GM21360 (cell line): ENCODE data around the gene AOC2.
"Not testable (repeated sequence)": the region's sequence is repeated elsewhere in the genome, so short reads cannot be mapped to it uniquely, and the experiment has no call there.

Source experiments
- ATAC-seq: cut with Tn5 transposase; IDR thresholded peaks from one replicate; pipeline ENCODE4 v1.9.1; 2021; ENCODE audit warnings: mild to moderate bottlenecking, moderate library complexity; ENCODE audit not compliant: unreplicated experiment

Gene AOC2

DNA sequence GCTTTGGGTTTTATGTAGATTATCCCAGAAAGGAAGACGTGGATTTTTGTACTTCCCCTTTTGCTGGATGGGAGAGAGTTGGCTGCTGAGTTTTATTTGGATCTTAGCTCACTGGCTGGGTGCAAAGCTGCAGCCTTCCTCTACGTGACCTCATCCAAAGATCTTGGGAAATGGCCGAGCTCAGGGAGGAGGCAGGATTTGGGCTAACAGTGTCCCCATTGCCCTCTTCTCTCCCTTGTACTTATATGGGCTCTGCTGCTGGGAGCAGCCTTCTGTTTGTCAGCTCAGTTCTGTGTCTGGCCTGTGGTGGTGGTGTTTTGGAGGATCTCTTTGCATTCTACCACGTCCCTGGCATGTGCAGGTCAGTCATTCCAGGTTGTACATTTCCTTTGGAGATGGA lies 8.6 kb downstream of the AOC2 start:
- no peak for ATAC-seq

DNA sequence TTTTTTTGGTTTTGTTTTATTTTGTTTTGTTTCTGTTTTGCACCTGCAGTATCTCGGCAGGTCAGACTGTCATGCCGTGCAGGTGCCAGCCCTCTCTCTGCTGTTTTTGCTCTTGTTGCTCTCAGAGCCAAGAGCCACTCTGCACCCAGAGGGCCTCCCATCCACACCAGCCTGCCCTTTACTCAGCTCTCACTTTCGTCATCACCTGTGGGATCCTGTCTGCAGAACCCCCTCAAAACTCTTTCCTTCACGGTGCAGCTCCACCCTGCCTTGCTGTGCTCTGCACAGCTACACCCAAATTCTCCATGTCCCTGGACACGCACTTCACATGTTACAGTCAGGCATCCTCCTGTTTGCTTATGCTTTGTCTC lies 9.2 kb downstream of the AOC2 start:
- no peak for ATAC-seq

DNA sequence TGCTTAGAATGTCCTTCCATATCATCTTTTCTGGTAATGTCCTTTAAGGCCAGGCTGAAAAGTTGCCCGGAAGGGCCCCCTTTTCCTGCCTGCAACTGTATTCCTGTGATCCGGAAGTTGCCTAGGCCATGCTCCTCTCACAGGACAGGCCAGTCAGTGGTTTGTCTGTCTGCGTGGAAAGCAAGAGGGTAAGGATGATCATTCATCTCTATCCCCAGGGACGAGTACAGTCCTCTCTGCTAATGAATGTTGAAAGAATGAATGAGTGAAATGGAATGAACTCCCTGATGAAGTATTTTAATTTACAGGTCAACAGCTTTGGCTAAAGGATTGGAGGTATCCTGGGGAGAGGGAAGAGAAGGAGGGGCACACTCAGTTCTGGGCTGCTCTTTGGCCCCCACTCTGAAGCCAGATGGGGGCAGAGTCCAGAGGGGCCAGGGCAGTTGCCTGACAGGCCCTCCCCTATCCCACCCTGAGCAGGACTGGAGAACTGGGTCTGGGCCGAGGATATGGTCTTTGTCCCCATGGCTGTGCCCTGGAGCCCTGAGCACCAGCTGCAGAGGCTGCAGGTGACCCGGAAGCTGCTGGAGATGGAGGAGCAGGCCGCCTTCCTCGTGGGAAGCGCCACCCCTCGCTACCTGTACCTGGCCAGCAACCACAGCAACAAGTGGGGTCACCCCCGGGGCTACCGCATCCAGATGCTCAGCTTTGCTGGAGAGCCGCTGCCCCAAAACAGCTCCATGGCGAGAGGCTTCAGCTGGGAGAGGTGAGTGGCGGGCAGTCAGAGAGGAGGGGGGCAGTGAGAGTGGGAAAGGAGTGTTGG lies 9.8 kb downstream of the AOC2 start:
- ATAC-seq, result no peak

DNA sequence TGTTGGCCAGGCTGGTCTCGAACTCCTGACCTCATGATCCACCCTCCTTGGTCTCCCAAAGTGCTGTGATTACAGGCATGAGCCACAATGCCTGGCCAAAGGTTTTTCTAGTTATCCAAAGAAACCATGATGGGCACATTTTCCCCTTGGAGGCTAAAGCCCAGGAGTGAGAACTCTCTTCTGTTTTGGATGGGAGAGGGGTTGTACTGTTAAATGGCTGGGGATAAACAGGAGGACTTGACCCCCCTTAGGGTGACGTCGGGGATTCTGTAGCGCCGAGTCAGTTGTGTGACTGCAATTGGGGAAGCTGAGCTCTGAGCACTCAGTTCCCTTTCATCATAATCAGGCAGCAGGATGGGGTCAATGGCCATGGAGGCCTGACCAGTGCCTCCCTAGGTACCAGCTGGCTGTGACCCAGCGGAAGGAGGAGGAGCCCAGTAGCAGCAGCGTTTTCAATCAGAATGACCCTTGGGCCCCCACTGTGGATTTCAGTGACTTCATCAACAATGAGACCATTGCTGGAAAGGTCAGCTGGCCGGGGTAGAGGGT lies 10.7 kb downstream of the AOC2 start:
- no peak for ATAC-seq

- not testable (repeated sequence) for ATAC-seq
Observed at GRCh38 chr17:42856093-42856492, 11.7 kb downstream of the AOC2 start.

- not testable (repeated sequence) for ATAC-seq
Observed at GRCh38 chr17:42856516-42856915, 12.1 kb downstream of the AOC2 start.

- ATAC-seq, result no peak
Observed at GRCh38 chr17:42857389-42857788, 13.0 kb downstream of the AOC2 start.

DNA sequence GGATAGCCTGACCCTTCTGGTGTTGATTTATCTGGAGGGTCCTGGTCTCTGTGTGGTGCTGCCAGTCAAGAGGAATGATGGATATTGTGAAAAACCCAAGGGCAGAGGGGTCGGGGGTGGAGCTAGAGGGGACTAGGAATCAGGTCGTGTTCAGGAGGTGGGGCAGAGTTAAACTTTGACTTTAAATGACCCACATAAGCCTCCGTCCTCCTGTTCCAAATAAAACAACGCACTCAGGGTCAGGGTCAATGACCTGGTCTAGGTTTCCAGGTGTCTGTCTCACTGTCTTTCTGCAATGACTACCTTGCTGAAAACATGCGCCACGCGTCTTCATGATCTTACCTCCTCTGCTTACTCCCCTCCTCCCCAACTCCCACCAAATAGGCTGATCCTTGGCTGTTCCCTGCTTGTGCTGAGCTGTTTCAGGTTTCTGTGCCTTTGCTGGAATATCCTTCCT lies 21.3 kb downstream of the AOC2 start:
- no peak for ATAC-seq

DNA sequence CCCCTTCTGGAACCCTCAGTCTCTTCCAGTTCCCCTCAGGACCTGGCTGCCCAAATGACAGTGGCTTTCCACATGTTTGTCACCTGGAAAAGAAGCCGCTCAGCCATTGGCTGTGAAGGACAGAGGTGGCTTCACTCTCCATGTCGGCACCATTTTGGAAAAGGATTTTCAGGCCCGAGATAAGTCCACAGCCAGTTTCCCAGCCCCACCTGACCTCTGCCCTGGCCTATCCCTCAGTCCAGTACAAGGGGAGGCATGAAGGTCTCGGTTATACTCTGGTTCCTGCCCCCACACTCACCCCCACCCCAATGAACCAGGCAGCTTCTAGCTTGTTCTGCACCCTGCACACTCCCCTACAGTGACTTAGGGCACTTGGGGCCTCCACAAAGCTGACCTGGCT lies 21.8 kb downstream of the AOC2 start:
- ATAC-seq, result no peak

- ATAC-seq, result no peak
Observed at GRCh38 chr17:42866631-42867575, 22.5 kb downstream of the AOC2 start.

- ATAC-seq, result not testable (repeated sequence)
Observed at GRCh38 chr17:42867694-42868261, 23.4 kb downstream of the AOC2 start.

DNA sequence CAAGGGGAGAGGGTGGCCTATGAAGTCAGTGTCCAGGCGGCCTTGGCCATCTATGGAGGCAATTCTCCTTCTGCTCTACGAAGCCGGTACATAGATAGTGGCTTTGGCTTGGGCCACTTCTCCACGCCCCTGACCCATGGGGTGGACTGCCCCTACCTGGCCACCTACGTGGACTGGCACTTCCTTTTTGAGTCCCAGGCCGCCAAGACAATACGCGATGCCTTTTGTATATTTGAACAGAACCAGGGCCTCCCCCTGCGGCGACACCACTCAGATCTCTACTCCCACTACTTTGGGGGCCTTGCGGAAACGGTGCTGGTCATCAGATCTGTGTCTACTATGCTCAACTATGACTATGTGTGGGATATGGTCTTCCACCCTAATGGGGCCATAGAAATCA lies 24.0 kb downstream of the AOC2 start:
- ATAC-seq, result no peak

DNA sequence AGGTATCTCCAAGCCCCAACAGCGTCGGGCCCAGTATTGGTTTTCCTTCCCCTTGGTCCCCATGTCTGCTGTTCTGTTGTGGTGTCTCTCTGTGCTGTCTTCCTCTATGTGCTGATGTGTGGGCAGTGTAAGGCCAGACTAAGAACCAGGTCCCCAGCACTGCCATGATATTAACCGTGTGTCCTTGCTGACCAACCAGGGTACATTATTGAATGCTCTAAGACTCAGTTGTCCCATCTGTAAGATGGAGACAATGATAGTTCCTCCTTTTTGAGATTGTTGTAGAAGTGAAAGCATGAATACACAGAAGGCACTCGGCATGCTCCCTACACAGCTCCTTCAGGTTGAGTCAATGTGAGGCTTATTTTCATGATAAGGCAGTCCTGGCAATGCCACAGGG lies 27.3 kb downstream of the AOC2 start:
- ATAC-seq, result no peak

- no peak for ATAC-seq
Observed at GRCh38 chr17:42872251-42872965, 28.0 kb downstream of the AOC2 start.

DNA sequence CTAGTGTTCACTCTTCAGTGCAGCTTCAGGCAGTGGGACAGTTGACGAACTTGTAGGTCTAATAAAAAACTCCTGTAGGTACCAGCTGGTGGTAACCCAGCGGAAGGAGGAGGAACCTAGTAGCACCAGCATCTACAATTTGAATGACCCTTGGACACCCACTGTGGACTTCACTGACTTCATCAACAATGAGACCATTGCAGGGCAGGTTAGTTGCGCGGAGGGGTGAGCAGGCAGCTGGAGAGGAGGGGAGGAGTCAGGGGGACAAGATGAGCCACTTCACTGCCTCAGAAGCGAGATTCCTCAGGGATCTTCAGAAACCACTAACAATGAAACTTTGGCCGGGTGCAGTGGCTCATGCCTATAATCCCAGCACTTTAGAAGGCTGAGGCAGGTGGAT lies 28.9 kb downstream of the AOC2 start:
- ATAC-seq, result no peak

GRCh38 chr17:42873932-42874695 lies 29.7 kb downstream of the AOC2 start:
- not testable (repeated sequence) for ATAC-seq

GRCh38 chr17:42877037-42877436 lies 32.7 kb downstream of the AOC2 start:
- ATAC-seq, result no peak

GRCh38 chr17:42878123-42878880 lies 33.9 kb downstream of the AOC2 start:
- ATAC-seq, result no peak
